COLO668 (cell line): ENCODE measurements around the gene PRR30.
A peak's percentile ranks its signal among the peaks of the same experiment; 100 is the strongest.
"Not testable (repeated sequence)": the region's sequence is repeated elsewhere in the genome, so short reads cannot be mapped to it uniquely, and the experiment has no call there.

Experiments used
- DNase-seq: peaks from one replicate; lab custom pipeline; 2025; ENCODE audit not compliant: unreplicated experiment; lab: John Stamatoyannopoulos, UW

The PRR30 gene

DNA sequence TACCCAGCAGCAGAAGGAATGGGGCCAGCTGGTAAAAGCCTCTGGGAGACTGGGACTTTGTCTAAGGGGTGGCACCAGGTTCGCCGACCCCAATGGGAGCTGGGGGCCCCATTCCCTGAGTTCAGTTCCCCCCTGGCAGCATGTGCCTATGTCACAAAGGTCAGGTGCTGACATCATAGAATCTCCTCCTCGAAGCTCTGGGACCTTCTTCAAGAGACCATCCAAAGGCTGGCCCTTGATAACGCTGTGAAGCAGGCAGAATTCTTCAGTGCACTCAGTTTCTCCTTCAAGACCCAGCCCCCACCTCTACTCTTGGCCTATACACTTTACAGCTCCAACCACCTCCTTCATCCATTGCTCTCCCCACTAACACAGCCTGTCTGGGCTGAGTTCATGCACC lies at the start of gene PRR30:
Gene PRR30, minus strand, starts transcription at position 101 of the 400 bp plus-strand sequence. CDS start 1,081 bp downstream, outside the sequence.
- no peak for DNase-seq

DNA sequence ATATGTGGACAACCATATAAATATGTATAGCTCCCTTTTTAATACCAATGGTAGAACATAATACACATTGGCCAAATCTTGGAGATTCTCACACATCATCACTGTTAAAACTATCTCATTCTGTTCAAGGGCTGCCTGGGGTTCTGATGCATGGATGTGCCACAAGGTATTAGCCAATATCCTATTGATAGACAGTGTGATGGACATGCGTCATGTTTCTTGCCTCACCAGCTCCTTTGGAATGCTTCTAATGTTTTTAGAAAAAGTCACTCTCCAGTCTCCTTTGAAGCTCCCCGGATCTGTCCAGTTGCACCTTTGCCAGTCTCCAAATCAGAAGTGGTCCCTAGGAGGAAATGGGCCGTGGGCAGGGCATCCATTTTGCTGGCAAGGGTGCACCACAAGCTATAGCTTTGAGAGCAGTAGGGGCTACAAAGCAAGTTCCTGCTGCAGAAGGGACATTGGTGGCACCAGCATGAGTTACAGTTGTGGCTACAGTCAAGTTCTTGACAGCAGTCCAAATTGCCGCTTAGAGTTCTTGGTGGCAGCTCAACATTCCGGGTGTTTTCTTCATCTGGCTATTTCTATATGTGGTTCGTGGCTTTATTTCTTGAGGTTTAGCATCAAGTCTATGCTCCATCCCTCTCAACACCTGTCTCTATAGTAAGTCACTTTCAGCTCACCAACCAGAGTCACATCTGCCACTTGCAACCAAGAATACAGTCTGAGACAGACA lies 47.6 kb upstream of the PRR30 start:
- DNase-seq: no peak

DNA sequence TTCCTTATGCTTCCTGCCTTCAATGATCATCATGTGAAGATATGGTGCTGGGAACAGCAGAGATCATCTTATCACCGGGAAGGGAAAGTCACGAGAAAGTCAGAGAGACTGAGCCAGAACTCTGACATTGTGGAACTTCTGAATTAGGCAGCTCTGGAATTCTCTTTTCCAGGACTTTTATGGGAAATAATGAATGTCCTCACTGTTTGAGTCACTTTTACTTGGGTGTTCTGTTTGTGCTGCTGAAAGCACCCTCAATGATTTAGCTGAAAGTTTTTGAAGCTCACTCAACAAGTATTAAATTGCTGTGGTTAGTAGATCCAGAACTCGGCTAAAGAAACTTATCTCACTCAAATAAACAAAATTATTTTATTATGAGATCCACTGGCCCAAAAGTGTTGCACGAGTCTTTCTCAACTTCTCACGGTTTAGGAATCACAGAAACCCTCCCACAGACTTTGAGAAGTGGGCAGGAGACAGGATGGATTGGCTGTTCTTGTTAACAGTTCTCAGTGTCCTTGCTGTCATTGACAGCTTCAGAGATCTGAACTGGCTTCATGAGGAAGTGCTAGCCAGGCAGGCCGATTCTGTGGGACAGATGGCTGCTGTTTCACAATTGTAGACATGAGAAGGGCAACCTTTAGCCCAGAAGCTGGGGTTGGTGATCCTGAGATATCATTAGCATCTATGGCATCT lies 46.3 kb upstream of the PRR30 start:
- no peak for DNase-seq

DNA sequence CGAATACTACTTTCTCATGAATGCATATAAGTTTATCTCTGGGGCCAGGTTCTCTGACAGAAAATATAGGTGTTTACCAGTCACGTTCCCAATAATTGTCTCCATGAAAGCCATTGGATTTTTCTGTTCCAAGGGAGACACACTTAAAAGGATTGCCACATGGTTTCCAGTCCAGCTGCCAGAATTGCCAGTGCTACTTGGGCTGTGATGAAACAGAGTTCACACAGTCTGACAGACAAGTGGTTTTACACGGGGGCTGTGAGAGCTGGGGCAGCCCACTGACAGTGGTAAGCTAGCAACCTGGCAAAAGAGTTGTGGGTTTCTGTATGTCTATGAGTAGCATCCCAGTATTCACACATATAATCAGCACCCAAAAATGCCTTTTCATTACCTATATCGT lies 44.9 kb upstream of the PRR30 start:
- no peak for DNase-seq

DNA sequence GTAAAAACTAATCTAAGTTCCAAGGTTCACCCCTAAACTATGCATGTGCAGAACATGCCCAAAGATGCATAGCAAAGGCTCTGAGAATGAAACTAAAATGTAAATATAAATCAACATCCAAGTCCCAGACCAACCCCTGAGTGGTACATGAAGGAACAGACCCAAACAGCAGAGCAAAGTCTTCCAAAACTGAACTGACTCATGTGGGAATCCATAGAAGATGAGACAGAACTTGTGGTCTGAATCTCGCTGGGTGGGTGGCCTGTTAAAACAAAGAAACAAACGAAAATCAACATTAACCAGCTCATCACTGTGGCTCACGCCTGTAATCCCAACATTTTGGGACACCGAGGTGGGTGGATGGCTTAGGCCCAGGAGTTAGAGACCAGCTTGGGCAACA lies 43.1 kb upstream of the PRR30 start:
- no peak for DNase-seq

DNA sequence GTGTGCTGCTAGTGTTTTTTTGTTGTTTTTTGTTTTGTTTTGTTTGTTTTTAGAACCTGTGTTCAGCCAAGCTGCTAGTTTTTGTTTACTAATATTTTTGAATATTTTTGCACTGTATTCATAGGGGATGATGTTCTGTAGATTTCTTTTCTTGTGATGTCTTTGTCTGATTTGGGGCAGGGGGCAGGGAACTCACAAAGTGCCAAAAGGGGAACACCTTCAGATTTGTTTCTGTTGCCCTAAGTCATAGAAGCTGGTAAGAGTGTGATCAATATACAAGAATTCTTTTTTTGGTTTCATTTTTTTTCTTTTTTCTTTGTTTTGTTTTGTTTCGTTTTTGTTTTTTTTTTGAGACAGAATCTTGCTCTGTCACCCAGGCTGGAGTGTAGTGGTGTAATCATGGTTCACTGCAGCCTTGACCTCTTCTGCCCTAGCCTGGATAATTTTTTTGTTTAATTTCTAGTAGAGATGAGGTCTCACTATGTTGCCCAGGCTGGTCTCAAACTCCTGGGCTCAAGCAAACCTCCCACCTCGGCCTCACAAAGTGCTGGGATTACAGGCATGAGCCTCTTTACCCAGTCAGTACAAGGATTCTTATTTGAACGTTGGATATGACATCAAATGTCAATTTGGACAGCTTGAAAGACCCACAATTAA lies 40.3 kb upstream of the PRR30 start:
- DNase-seq: no peak

DNA sequence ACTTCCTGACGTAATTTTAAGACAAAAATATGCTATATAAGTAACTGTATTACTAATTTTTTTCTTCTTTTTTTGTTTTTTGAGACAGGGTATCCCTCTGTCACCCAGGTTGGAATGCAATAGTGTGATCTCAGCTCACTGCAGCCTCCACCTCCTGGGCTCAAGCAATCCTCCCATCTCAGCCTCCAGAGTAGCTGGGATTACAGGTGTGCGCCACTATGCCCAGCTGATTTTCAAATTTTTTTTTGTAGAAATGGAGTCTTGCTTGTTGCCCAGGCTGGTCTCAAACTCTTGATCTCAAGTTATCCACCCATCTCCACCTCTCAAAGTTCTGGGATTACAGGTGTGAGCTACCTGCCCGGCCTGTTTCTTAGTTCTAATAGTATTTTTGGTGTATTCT lies 39.3 kb upstream of the PRR30 start:
- DNase-seq: no peak

DNA sequence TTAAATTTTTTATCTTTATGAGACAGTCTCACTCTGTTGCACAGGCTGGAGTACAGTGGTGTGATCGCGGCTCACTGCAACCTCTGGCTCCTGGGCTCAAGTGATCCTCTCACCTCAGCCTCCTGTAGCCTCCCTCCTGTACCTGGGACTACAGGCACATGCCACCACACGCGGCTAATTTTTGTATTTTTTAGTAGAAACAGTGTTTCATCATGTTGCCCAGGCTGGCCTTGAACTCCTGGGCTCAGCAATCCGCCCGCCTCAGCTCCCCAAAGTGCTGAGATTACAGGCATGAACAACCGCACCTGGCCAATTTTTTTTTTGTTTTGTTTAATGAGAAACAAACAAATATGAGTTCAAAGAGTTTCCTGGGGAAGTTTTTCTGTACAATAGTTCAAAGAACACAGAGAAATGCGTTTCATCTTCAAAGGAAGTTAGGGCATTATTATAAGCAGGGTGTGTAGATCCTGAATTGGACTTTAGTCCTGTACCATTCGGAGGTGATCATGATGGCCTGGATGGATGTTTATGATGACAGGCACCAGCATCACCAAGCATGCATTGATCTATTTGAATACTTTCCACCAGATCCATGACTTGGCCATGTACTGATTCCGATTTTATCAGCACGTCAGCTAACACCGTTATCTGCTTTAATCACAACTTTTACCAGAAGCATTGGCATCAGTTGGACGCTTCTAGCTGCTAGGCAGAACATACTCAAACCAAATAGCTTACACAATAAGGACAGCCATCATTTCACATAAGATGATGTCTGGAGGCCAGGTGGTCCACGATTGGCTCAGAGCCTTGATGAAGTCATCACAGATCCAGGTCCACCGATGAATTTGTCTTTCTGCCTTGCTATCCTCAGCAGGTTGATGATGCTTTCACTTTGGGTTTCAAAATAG lies 38.5 kb upstream of the PRR30 start:
- DNase-seq: no peak

DNA sequence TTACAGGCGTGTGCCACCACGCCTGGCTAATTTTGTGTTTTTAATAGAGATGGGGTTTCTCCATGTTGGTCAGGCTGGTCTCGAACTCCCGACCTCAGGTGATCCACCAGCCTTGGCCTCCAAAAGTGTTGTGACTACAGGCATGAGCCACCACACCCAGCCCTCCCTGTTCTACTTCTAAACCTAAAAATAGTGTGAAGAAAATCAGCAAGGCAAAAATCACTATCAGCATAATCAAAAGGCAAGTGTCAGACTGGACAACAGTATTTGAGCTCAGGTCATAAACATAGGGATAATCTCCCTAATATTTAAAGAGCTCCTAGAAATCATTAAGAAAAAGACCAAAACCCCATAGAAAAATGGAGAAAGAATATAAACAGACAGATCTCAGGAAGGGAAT lies 36.6 kb upstream of the PRR30 start:
- DNase-seq: not testable (repeated sequence)

DNA sequence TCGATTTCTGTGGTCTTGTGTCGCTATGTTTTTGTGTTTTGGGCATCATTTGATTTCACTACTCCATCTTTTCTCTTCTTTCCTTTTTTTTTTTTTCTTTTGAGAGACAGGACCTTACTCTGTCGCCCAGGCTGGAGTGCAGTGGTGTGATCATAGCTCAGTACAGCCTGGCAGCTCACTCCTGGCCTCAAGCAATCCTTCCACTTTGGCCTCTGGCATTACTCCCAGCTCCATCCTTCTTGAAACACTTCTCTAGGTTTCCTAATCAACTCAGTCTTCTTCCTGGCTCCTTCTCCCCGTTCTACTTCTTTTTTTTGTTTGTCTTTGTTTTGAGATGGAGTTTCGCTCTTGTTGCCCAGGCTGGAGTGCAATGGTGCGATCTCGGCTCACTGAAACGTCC lies 36.1 kb upstream of the PRR30 start:
- DNase-seq: no peak

DNA sequence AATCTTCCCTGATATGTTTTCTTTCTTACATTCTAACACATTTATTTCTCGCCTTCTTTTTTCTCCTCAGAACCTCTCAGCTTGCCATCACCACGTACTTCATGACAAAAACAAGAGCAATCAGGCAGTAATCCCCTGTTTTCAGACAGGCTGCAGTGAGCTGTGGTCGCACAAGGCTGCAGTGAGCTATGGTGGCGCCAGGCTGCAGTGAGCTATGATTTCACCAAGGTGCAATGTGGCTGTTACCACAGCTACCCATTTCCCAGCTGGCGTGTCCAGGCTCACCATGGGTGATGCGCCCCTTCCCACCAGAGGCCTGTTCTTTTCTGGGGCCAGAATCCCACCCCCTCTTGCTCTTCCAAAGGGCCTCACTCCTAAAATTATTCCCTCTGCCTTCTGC lies 35.4 kb upstream of the PRR30 start:
- DNase-seq: no peak

DNA sequence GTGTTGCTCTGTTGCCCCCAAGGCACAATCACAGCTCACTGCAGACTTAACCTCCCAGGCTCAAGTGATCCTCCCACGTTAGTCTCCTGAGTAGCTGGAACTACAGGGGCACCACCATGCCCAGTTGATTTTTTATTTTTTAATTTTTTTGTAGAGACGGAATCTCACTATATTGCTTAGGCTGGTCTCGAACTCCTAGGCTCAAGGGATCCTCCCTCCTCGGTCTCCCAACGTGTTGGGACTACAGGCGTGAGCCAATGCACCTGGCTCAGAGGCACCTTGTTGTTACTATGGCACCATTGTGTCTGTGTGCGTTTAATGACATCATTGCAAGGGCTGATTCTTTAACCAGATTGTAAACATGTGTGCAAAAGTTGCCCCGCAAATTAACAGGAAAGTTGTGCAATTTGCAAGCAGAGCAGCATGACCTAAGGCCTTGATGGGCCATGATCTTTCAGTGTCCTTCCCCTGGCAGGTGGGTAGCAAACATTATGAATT lies 32.2 kb upstream of the PRR30 start:
- DNase-seq: peak; percentile 14

DNA sequence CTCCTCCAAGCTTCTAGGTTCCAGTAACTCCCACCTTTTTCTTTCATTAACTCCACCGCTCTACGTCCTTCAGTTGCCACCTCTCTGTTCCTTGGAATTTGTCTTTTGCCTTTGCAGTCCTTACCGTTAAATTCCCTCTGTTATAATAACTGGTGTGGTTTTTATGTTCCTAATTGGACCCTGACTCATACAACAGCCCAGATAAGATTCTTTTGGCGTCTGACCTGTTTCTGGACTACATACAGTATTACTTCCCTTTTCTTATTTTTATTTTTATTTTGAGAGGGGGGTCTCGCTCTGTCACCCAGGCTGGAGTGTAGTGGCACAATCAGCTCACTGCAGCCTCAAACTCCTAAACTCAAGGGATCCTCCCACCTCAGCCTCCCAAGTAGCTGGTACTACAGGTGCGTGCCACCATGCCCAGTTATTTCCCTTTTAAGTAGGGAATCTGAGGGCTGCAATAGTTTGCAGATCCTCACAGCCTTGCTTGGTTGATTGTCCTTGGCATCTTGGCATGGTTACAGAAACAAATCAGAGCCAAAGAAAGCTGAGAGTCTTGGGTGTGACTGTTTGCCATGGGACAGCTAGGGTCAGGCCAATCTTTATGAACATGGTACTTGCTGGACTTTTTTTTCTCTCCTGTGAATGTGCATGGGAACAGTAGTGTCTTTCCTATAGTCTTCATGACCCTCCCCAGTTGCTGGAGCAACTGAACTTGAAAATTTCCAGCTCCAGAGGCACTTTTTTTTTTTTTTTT lies 31.5 kb upstream of the PRR30 start:
- no peak for DNase-seq

DNA sequence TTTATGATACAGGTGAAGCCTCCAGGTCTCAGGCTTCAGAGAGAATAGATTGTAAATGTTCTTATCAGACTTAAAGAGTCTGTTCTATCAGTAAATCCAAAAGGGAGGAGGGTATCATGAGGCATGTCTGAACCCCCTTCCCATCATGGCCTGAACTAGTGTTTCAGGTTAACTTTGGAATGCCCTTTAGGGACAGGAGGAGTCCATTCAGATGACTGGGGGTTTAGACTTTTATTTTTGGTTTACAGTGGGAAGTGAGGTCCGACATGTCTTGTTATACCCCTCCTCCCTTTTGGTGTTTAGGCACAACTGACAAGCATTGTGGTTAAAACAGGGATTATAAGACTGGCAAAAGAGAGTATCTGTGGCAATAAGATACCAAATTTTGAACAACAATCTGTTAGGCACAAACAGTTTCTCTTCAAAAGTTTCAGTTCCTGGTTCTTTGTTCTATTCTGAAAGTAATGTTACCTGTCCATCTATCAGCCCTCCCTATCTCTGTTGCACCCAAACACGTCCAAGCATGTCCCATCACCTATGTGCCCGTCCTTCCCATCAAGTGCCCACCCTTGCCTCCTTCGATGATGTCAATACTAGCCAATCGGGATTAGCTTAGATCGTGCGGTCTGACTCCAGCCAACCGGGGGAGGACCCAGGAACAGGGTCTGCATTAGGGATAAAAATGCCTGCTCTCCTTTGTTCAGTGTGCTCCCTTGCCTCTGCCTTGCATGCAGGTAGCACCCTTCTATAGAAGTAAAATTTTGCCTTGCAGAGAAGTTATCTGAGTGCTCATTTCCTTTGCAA lies 26.0 kb upstream of the PRR30 start:
- DNase-seq: no peak

DNA sequence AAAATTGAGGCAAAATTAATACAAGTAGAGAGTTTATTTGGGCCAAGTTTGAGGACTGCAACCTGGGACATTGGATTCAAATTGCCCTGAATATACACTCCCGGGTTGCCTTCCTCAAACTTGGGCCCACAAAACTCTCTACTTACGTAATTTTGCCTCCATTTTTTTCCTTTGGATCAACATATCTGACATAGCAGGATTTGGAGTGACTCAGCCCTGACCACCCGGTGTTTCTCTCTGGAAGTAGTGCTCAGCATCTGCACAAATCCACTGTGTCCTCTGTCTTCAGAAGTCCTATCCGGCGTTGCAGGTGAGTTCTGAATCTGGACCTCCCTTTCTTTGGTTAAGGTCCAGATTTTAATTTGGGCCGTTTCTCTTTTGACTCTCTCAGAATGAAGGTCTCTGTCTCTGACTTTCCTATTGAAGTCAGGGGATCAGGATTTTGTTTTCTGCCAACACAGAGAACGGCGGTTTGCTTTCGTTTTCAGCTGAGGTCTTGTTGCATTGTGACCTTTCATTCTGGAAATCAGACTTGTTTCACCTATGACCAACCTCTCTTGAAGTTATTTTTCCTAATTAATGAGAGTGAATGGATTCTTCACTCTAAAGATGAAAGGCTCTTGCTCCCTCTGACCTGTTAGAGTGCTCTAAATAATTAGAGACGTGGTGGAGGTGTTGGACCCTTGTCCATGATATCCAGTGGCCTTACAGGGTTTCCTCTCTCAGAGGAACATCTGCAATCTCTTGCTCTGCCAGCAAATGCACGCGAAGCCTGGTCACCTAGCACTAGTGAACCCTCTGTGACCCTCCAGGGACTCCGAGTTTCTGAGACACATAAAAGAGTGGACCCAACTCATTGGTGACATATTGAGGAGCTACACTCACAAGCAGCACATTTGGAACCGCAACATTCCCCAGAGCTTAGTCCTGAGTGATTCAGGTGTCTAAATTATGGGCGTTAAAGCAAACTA lies 23.2 kb upstream of the PRR30 start:
- DNase-seq: no peak

DNA sequence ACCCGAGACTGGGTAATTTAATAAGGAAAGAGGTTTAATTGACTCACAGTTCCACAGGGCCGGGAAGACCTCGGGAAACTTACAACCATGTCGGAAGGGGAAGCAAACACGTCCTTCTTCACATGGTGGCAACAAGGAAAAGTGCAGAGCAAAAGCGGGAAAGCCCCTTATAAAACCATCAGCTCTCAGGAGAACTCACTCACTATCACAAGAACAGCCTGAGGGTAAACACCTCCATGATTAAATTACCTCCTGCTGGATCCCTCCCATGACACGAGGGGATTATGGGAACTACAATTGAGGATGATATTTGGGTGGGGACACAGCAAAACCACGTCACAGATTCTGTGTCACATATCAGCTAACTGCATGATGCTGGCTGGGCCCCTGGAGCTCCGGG lies 21.0 kb upstream of the PRR30 start:
- DNase-seq: no peak

DNA sequence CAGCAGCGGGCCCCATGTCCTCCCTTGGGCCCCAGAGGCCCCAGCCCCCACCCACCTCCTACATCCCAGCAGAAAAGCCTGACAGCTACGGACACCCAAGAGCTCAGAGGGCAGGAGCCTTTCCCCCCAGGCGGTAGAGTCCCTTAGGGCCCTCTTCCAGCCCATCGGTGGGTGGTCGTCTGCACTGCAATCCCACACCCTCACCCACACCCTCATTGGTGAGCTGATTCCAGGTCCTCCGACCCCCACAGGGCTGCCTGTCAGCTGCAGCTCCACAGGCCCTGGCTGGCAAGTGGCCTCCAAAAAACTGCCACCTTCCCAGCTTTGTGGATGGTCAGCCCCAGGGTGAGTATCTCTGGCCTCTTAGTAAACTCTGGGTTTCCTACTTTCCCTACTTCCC lies 20.1 kb upstream of the PRR30 start:
- no peak for DNase-seq

DNA sequence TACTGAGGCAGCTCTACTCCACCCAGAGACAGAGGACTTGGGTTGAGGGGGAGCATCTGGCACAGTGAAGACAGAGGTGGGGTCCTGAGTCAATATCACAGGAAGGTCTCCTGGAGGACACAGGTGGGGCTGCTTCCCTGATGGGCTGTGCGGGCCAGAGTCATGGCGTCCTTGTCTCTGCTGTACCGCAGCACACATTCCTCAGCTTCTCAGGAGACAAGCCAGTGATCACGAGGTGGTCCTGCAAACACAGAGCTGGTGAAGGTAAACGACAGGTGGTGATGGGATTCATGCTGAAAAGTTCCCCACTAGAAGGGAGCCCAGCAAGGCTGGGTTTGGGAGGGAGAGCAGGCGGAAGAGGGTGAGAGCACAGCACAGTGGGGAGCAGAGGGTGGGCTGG lies 19.3 kb upstream of the PRR30 start:
- no peak for DNase-seq
